ENCODE data around the gene RBM48.

DNA sequence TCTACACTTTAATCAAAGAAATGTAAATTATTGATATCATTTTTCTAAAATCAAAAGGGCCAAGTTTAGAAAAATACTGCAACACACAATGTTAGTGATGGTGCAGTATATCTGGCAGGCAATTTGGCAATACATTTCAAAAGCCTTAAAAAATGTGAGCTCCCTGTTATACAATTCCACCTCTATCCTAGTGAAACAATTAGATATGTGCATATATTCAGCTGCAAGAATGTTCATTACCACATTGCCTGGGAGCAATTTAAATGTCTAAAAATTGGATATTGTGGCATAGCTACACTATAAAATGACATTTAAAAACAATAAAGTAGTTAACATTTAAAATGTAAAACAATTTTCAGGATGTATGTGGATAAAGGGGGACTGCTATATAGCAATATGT lies 40.8 kb upstream of the RBM48 start:
- TF ChIP-seq, protein P1, sequence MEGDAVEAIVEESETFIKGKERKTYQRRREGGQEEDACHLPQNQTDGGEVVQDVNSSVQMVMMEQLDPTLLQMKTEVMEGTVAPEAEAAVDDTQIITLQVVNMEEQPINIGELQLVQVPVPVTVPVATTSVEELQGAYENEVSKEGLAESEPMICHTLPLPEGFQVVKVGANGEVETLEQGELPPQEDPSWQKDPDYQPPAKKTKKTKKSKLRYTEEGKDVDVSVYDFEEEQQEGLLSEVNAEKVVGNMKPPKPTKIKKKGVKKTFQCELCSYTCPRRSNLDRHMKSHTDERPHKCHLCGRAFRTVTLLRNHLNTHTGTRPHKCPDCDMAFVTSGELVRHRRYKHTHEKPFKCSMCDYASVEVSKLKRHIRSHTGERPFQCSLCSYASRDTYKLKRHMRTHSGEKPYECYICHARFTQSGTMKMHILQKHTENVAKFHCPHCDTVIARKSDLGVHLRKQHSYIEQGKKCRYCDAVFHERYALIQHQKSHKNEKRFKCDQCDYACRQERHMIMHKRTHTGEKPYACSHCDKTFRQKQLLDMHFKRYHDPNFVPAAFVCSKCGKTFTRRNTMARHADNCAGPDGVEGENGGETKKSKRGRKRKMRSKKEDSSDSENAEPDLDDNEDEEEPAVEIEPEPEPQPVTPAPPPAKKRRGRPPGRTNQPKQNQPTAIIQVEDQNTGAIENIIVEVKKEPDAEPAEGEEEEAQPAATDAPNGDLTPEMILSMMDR (IDR thresholded peaks at IDR 0.05), result no peak
- TF ChIP-seq POLR2A (IDR thresholded peaks at IDR 0.05), result no peak
